HG03175 (cell line): ENCODE data around the gene NTM.

ENCODE experiments used
- ATAC-seq: cut with Tn5 transposase; IDR thresholded peaks from one replicate; pipeline ENCODE4 v1.9.1; 2021; ENCODE audit warnings: mild to moderate bottlenecking, moderate library complexity; ENCODE audit not compliant: unreplicated experiment

The NTM gene

DNA sequence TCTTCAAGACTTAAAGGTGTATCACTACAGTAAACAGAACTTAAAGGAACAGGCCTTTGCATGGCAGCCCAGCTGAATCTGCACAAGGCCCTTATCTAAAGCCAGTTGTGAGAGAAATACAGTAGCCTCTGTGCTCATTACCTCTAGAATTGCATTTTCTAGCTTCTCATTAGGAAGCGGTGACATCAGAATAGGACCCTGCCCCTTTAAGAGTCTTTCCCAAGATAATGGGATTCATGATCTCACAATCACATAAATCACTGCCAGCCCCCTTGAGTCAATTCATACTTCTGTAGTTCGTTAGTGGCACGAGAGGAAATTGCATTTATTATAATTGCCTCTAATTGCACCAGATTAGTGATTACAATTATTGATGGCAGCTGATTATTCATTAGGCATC, 170.3 kb downstream of the NTM start:
- ATAC-seq = no peak

DNA sequence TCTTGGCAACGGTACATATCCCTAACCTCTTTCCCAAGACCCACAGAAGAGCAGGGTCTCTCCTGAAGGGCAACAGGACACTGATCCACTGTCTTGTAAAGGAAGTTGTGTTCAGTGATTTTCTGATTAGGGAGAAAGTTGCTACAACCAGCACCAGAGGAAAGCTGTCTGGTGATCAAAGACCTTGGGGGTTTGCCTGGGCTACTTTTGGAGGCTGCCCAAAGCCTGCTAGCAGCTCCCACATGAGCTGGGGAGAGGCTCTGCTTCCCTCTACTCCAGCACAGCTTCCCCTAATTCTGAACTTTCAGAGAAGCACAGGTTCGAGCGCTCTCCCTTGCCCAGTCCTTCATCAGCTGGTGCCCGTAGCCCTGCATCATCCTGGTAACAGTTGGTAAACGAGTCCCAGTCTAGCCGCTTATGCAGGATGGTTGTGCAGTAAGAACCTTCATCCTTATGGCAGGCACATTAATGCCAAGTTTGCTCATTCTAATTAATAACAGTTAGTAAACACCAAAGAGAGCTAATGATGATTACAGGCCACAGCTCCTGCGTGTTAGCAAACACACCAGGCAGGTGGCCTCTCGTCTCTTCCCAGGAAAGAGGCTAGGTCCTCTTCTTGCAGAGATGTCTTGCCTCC, 173.1 kb downstream of the NTM start:
- ATAC-seq = no peak

DNA sequence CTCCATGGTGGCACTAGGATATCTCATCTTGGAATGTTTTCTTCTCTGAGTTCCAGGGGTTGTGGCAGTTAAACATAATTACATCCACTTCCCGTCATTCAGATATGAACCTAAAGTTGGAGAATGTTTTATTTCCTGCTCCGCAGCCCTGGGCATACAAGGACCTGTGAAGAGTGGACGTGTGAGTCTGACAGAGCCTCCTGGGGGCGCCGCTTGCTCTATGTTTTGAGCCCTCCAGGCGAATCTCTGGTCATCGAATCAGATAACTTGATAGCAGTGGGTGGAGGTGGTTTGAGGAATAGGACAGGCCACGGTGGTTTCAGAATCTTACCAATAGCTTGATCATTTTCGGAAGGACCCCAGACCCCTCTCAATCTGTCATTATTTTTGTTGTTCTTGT, 174.2 kb downstream of the NTM start:
- no peak for ATAC-seq

DNA sequence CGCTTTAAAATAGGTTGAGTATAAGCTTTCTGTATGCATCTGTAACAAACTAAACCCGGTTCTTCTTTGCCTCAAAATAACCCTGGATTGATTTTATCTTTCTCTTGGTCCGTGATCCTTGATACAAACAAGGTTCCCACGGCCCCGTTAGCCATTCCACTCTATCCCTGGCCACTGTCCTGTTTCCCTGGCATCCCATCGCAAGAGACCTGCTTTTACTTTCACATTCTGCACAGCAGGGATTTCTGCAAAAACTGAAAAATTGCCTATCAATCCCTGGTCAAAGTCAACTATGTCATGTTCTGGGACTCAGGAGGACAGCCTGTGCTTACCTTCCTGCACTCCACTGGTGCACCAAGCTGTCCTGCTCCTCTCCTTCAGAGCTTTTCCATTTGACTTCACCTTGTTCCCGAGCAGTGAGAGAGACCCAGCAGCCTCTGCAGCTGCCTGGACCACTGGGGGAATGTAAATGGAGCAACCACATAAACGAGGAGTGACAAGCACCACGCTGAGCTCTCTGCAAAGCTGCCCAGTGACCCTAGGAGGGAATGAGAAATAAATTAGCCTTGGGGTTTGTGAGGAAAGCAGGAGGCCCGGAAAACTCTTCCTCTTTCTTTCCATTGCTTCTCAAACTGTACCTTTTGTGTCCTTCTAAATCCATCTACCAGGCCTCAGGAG, 175.9 kb downstream of the NTM start:
- ATAC-seq = no peak

DNA sequence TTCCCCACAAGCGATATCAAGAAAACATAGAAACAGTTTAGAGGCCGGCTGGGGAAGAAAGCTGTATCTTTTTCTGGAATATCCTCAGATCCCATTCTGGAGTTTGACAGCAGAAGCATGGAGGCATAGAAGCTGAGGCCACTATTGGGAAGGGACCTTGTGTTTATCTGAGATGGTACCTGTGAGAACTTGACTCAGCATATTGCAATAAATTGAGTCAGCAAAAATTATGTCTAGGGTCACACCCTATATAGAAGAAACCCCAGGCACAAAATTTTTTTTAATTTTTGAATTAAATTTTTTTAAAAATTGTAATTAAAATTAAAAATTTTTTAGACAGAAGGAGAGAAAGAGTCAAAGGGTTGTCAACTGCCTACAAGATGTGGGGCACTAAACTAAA, 178.7 kb downstream of the NTM start:
- no peak for ATAC-seq

DNA sequence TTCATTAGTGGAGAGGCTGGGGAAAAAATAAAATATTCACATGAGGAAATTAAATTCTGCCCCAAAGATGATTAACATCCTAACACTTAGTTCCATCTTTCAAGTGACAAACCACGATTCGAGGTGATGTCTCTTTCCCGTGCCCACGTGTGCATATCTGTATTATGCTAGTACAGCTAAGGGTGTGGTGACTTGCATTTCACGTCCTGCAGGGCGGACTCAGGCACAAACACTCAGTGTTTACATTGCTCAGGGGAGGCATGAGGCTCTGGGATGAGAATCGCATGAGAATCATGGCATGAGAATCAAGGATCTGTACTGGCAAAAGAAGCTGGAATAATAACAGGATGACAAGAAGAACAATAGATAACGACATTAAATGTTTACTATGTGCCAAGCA, 179.4 kb downstream of the NTM start:
- no peak for ATAC-seq

DNA sequence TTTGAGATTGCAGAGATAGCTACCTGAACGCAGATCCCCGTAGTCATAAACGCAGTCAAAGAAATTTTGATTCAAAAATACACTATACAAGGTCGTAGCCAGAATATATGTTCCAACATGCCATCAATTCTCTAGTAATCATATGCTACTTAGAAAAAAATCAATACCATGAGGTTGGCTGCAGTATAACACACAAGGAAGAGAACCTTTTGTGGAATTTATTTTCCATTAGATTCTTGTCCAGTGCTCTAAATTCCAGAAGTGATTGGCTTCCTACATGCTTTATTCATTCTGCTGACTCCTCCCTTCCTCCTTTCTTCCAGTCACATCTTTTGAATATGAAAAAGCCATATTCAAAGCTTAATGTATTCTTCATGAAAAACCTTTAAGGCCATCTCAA, 189.9 kb downstream of the NTM start:
- no peak for ATAC-seq

DNA sequence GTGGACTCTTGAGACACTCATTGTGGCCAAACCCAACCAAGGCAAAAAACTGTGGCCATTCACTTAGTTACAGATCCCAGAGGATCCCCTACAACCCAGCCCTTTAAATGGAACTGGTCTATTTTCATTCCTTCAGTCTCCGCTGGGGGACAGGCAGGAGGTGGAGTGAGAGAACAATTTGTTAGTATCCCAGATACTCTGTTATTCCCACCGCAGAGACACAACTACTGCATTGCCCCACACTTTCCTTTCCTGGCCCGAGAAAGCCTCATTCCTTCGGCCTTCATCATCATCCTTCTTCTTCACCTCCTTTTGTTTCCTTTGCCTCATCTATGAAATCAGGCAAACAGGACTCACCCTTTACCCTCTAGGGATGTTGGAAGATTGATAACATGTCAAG, 191.1 kb downstream of the NTM start:
- no peak for ATAC-seq

DNA sequence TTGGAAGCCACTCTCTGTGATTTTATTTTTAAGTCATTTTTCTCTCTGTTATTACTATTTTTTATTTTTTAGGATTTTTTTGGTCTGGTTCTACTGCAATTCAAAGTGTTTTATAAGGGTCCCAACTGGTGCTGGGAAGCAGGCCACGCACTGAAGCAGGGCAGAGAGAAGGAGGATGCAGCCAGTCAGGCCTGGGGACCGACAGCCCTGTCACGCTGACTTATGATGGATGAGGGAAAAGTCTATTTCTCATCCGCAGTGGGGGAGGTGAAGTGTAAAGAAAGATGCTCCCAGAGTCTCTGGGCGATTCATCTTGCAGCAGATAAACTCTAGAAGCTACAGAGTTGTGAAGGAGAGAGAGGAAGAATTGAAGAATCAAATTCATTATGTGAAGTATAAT, 191.6 kb downstream of the NTM start:
- ATAC-seq = no peak

DNA sequence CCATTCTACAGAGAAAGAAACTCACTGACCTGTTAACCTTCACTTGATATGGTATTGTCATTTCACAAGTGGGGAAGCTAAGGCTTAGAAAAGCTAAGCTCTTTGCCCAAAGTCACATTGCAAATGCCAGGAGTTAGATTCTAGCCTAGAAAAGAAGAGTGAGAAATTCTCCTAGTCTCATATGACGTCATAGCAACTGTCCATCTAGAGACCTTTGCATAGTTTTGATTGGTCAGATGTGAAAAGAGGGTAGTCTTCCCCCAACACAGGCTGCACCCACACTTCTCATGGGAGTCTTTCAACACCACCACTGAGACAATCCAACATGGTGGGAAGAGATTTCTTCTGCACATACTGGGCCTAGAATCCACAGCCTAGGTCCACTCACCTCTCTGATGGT, 197.9 kb downstream of the NTM start:
- ATAC-seq = no peak

DNA sequence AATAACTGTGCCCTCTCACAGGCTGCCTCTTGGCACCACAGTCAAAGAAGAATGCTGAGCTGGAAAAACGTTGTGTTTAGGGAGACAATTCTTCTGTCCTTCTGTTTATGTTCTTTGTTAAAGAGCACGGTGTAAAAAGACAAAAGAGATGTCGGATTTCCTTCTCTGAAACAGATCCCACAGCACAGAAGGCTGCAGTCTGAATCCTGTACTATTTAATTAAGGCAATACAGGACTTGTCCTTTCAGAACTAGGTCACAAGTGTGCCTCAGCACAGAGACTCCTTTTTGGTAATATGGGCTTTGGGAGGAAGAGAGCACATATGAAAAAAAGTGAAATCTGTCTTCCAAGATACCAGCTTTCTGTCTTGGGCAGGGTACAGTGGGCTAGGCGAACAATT, 201.2 kb downstream of the NTM start:
- no peak for ATAC-seq

DNA sequence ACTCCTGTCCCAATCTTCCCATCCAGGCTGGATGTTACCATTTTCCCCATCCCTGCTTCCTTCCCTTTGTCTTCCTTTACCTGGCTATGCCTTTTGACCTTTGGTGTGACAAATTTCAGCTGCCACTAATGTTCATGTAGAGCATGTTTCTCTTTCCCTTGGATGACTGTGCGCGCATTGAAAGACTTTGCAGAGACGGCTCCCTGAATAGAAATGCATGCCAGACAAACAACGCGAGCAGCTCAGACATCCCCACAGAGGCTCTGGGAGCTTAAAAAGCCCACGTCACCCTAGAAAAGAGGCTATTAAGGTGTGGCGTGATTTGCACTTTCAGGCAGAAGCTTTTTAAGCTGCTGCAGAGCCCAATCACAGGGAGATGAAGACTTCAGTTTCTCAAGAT, 202.0 kb downstream of the NTM start:
- ATAC-seq = no peak

DNA sequence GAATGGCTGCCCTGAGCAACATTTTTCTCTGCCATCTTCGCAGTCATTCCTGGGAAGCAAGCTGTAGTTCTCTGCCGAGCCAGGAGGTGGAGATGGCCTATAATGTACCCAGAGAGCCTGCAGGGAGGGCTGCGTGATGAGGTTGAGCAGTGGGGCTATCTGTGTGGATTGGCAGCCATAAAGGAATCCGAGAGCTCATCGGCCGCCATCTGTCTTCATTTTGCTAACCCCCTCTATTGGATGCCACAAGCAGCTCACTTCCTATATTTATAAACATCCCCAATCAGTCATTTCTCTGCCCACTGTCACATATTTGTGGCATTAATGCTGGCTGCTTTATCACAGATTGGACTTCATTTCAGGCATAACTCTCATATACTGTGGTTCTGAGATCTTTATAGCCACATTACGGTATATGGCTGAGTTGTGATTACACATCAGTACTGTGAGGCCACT, 209.5 kb downstream of the NTM start:
- peak; percentile 59 for ATAC-seq

DNA sequence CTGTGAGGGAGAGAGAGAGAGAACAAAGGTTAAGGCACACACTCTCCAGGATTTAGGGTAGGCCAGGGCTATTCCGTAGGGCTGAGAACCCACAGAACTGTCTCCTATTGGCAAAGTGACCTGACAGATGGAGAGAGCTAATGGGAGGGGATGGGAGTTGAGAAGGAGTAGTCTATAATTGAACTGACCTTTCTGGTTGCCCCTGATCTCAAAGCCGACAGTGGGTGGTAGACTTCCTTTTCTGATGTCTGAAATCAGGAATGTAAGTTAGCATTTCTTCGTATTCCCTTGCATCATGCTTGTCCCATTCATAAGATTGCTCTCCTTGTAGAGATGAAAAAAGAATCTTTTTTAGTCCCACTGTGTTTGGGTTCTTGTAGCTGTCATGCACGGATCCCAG, 210.1 kb downstream of the NTM start:
- no peak for ATAC-seq

DNA sequence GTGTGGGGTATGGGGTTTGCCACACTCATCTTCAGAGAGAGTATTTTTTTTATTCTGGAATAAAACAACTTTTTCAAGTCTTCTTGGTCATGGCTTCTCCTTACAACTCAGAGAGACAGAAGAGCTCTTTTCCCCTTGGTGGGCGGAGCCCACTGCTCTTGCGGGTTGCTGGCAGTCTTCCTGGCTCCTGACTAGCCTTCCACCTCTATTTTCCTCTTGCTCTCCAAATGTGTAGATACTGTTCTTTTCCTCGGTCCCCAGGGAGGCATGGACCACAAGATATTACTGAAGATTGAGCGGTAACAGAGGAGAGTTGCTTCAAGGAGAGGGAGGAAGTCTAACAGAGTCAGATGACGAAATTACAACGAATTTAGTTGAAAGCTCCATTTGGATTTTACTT, 210.6 kb downstream of the NTM start:
- ATAC-seq = no peak

DNA sequence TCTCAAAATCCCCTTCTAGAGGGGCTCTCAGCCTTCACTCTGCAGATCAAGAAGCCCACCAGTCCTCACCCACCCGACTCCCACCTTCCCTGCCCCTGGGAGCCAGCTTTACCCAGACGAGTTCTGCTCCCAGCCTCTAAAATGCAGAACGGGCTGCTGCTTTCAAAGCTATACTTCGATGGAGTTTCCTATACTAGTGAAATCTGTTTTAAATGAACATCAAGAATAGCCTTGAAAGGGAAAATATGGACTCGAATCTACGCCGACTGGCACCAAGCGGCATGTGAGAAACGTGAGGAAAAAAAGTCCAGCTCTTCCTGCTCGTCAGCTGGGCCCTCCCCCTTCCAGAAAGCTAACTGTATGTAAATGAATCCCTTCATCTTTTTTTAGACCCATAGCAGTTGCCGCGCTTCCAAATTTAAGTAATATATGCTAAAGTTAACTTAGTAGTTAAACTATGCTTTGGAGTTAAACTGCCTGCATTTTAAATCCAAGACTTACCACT, 211.7 kb downstream of the NTM start:
- no peak for ATAC-seq

DNA sequence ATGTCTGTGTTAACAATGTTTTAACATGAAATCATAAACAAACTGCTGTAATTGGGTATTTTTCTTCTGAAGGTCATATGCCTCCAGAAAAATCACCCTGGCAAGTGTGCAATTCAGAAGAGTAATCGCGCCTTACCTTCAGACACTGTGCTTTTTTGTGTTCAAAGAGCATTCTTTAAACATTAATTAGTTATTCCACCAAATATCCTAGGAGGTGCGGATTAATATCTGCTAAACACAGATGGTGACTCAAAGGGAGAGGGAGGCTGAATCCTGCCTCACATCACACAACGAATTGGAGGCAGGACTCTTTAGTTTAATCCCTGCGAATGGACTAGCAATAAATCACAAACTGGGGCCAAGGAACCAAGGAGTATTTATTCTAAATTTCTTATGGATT, 213.0 kb downstream of the NTM start:
- no peak for ATAC-seq

DNA sequence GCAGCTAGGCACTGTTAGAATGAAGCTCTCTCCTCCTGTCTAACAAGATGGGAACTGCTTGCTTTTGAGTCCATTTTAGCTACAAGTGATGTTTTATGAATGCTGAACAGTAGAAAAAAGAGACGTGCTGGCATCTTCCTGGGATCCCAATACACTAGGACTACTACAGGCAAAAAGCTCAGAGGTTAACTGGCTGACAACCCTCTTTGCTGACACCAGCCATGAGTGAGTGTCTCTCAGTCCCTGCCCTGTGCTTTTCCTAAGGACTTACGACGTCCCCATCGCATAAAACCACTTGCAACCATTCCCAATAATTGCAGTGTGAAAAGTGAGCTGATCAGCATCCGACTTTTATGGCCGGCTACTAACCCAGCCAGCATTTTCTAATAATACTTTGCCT, 213.5 kb downstream of the NTM start:
- no peak for ATAC-seq

DNA sequence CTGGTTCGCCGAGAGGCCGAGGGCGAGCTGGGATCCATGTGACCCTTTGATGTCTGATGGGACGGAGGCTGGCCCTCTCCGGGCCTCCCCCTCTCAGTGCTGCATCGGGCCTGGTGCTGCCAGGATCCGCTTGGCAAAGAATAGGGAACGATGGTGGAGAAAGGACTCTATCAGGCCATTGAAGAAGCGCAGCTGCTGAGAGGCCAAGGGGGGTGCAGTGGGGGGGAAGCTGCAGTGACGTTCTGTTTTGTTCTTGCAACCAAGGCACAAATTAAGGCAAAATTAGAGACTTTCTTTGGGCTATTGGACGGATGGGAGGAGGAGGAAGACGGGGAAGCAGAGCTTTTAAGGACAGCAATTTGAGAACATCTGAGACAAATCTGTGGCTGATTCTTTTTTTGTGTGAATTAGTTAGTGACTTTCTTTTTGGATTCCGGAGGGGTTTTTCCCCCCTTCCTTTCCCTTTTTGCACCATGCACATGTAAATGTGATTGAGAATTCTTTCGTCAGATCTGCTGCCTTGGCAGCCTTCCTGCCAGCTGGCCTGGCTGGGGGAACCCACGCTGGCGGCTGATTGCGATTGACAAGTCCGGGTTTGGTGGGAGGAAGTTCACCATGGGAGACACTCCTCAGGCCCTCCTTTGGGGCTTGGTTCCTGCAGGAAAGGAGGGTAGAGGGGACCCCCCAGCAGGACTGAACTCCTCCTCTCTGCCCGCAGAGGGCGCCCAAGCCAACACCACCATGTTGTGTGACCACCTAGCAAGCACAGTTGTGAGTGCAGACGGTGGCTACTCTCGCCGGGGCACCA, 214.6 kb downstream of the NTM start:
- no peak for ATAC-seq

DNA sequence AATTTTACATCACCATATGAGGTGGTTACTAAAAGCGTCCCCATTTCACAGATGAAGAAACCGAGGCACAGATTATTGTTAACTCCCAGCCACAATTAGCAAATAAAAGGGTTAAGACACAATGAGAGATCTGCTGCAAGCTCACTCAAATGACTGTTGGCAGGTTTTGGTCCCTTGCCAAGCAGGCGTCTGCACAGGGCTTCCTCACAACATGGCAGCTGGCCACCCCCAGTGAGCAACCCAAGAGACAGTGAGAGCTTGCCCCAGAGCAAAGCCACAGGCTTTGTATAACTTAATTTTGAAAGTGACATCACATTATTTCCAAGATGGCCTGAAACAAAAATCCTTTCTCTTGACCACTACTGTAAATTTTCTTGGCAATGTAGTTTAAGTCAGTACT, 217.6 kb downstream of the NTM start:
- no peak for ATAC-seq

DNA sequence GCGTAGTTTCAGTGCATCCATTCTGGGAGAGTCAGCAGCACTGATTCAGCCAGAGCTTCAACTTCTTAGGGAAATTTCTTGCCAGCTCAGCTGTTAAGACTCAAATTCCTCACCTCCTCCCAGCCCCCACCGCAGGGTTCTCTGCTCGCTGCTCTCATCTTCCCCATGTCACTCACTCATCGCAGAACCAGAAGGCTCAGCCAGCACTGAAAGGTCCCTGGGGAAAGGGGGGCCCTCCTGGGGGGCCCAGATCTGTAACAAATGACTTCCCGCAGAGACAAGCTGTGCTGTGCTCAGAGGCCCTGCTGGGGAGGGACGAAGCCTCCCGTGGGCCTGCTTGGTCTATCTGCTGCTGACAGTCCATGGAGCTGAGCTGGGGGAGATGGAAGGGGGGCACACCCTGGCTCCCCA, 220.6 kb downstream of the NTM start:
- no peak for ATAC-seq

DNA sequence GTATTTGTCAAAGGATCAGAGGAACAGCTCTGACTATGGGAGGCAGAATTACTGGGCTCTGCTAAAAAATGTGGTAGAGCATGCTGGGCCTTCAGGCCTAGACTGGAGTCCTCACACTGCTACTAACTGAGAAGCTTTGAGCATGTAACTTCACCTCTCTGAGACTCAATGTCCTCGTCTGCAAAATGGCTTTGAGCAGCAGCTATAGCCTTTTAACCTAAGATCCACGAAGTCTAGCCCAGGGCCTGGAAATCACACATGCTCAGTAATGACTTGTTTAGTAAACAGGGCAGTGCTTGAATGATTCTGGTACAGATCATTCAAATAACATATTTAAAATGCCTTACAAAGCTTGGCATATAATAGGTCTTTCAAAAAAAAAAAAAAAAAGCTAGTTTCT, 221.7 kb downstream of the NTM start:
- no peak for ATAC-seq
